Astrocyte of the hippocampus (primary cell): ENCODE data around the gene TRIM36.
A peak's percentile ranks its signal among the peaks of the same experiment; 100 is the strongest.

Experiments used
- DNase-seq: peaks from one replicate; pipeline ENCODE4 v3.0.0; 2011; ENCODE audit warnings: low read depth, low spot score

The TRIM36 gene, protein sequence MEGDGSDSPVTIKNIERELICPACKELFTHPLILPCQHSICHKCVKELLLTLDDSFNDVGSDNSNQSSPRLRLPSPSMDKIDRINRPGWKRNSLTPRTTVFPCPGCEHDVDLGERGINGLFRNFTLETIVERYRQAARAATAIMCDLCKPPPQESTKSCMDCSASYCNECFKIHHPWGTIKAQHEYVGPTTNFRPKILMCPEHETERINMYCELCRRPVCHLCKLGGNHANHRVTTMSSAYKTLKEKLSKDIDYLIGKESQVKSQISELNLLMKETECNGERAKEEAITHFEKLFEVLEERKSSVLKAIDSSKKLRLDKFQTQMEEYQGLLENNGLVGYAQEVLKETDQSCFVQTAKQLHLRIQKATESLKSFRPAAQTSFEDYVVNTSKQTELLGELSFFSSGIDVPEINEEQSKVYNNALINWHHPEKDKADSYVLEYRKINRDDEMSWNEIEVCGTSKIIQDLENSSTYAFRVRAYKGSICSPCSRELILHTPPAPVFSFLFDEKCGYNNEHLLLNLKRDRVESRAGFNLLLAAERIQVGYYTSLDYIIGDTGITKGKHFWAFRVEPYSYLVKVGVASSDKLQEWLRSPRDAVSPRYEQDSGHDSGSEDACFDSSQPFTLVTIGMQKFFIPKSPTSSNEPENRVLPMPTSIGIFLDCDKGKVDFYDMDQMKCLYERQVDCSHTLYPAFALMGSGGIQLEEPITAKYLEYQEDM

DNA sequence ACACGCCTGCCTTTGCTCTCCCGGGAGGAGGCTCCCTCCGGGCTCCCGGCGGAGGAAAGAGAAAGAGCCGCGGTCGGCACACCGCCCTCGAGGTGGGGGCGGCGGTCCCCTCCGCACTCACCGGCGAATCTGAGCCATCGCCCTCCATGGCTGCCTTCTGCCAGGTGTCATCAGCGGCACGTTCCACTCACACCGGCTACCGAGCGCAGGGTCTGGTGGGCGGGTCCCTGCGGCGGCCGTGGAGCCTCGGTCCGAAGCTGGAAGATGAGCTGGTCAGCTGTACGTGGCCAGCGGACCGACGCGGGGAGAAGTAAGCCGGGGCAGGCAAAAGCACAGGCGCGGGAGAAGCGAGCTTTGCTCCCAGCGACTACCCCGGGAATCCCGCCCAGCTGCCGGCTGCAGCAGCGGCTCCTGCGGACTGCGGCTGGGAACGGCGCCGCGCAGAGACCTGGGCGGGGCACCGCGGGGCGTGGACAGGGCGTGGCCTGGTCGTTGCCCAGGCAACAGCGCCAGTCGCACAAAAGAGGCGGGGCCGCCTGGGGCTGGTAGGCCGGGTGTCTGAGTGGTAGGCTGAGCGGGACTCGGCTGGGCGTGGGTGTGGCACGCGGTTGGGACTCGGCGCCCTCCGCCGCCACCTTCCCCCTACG is at the start of gene TRIM36:
TSS of gene TRIM36 (minus strand) at position 422 of the 647 bp plus-strand sequence. CDS start at position 148, 274 bp downstream.
- DNase-seq: peak; percentile 99

DNA sequence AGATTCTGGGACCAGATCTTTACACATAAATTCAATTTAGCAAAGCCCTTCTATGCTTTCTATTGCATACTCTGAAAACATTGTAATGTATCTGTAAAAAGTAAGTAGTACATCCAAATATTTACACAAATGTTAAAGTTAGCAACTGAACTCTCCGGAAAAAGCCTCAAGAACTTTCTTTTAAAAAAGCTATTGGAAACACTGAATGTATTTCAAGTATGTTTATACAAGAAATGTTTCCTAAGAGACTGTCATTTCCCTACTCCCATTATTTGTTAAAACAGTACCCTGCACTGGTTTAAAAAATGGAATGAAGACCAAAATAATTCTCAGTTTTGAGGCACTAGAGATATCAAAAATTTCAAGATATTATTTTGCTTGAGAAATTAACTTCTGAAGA is 44.8 kb upstream of the TRIM36 start:
- no peak for DNase-seq

DNA sequence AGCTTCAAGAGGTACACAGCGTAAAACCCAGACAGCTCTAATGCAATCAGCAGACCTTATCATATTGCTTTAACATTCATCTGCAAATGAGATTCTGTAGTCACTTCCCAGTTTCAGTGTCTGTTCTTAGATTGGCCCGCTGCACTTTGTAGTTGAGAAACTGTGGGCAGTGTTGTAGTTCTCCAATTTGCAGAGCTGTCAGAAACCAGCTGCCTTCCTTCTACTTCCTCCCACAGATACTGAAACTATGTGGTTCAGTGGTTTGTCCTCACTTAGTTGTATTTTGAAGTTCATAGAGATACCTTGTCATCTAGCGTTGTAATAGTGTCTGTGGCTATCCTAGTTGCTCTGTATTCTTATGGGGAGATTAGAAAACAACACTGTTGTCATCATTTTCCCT is 39.6 kb upstream of the TRIM36 start:
- DNase-seq: no peak

DNA sequence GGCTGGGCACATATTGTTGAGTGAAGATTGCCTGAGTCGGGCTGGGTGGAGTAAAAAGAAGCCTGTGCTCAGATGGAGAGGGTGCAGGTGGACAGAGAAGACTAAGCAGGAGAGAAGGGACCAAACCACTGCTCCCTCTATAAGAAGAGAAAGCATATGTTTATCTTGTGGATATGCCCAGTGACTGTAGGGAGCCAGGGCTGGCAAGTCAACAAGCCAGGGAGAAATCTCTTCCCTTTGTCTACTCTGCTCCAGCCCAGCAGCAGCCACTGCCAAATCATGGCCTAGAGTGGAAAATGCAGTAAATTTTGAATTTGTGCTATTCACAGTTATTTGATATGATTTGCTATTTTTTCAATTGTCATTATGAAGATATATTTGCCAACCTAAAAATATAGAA is 33.2 kb upstream of the TRIM36 start:
- DNase-seq: no peak

DNA sequence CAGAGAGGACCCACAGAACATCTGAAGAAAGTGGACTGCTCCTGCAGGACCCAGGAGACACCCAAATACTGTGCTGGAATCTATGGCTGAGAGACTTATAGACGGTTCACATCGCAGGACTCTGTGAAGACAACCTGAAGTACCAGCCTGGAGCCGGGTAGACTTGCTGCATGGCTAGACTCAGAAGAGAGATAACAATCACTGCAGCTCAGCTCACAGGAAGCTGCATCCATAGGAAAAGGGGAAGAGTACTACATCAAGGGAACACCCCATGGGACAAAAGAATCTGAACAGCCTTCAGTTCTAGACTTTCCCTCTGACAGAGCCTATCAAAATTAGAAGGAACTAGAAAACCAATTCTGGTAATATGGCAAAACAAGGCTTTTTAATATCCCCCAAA is 26.5 kb upstream of the TRIM36 start:
- no peak for DNase-seq

DNA sequence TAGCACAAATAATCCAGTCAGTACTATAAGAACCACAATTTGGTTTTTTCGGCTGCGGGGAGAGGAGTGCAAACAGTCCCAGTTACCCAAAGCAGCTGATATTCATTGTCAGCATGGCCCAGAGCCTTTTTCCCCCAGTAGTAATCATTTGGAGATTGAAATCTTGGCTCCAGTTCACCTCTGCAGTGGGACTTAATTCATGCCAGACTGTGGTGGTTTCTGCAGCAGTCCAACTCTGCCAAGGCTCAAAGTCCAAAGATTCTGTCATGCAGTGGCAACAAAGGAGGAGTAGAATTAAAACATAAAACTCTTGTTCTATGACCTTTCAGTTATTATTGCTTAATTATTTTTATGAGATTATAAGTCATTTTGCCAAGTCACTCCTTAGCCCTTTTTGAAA is 25.0 kb upstream of the TRIM36 start:
- DNase-seq: peak; percentile 84

DNA sequence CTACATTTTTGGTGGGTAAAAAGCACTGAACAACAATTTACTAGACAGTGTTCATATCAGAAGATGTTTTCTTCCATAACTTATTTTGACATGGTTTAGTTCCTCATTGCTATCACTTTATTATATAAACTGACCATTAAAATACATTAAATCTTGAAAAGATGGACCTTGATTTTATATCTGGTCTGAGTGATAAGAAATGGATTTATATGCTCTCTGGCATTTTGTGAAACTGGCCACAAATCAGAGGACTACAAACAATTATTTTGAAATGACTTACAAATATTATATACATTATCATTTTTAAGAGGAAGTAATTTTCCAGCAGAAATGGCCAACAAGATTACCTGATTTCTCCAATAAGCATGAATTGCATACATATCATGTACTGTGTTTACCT is 23.6 kb upstream of the TRIM36 start:
- DNase-seq: no peak

DNA sequence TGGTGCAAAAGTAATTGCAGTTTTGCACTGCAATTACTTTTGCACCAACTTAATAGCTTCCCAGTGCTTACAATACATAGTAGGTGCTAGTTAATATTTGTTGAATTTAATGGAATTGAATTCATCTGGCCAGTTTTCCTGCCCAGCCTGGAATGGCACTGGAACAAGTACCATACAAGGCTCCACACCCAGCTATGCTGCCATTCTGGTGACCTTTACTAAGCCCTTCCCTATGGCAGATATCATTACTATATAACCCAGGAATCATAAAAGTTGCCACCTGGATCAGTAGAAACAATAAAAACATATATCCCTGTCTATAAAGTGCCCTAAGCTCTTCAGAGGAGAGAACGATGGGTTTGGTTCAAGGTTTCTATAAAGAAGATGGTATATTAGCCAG is 22.4 kb upstream of the TRIM36 start:
- DNase-seq: no peak

DNA sequence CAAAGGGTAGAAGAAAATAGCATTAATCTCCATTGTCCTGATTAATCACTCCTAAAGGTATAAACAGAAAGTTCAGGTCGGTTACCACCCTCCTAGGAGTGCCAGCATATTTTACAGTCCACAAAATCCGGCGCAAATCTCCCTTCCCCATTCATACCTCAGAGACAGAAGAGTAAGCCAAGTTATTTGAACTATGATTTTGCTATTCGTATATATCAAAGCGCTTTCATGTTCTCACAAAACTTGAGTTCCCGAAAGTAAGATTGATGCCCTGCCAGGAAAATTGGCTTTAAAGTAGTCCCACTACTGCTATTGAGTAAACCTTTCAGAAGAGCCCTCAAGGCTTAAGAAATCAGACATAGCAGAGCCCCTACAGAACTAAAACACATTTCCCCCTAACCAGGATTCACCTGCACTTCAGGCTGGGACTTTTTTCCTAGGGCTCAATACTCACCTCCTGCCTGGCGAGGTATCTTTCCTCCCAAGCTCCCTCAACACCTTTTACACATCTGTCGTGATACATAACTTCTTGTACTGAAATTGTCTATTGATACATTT is 21.8 kb upstream of the TRIM36 start:
- DNase-seq: no peak

DNA sequence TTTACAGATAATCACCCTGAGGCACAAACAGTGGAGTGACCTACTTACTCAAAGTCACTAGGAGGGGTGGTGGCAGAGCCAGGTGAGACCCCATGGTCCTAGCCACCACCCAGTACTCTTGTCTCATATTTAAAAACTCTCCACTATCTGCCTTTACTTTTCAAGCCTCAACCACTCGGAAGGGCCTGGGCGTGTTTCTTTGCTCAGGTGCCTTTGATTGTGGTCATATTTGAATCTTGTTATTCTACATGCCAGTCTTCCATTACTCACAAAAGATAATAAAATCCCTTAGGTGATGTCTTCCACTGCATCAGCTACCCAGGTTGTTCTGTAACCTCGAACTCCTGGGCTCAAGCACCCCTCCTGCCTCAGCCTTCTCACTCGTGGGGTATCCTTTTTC is 20.7 kb upstream of the TRIM36 start:
- no peak for DNase-seq

DNA sequence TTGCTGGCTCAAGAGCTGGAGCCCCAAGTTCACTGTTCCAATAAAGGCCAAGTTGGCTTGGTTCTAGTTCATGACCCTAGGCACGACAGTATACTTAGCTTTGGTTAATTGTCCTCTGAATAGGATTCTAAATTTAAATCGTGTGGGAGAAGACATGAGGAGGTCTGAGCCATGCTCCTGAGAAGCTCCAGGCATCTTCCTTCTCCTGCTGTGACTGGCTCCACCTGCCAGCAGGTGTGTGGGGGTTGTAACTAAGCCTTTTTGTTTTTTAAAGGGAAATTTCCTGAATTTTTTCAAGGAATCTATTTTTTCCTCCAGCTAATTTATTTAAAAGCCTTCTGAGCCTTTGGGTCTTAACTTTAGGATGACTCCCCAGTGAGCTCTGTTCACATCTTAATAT is 20.2 kb upstream of the TRIM36 start:
- no peak for DNase-seq

DNA sequence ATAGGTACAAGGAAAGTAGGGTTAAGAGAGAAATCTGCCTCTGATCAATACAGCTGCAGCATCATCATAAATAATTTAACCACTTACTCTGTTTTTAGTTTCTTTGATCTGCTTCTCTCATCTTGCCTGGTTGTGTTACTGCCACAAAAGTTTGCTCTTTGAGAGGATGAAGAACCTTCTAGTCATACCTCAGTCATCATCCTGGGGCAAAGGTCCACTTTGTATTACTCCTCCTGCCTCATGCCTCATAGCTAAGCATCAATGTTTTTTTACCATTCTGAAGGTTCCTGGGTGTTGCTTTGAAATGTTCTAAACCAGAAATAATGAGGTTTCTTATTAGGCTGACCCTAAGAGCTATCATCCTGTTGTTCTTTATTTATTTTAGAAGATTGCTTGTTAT is 17.1 kb upstream of the TRIM36 start:
- DNase-seq: no peak

DNA sequence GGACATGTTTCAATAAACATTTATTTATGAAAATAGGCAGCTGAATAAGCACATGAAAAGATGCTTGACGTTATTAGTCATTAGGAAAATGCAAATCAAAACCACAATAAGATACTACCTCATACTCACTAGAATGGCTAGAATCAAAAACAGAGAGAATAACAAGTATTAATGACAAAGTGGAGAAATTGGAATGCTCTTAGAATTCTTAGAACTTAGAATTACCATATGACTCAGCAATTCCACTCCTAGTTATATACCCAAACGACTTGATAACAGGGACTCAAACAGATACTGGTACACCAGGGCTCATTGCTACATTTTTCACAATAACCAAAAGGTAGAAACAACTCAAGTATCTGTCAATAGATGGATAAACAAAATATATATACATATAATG is 15.1 kb upstream of the TRIM36 start:
- DNase-seq: peak; percentile 50

DNA sequence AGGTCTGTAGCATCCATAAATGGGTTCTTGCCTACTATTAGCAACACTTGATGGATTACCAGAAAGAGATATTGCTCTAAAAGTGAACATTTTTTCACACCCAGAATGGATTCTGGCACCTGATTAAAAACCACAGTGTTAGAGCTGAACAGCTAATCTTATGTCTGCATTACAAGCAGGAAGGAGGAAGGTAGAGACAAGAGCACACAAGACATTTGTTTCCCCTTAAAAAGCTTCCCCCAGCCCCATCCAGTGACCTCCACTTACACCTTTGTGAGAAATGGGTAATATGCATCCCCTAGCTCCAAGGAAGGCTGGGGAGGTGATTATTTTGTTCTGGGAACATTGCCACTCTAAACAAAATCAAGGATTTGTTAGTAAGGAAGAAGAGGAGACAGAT is 12.0 kb upstream of the TRIM36 start:
- no peak for DNase-seq

DNA sequence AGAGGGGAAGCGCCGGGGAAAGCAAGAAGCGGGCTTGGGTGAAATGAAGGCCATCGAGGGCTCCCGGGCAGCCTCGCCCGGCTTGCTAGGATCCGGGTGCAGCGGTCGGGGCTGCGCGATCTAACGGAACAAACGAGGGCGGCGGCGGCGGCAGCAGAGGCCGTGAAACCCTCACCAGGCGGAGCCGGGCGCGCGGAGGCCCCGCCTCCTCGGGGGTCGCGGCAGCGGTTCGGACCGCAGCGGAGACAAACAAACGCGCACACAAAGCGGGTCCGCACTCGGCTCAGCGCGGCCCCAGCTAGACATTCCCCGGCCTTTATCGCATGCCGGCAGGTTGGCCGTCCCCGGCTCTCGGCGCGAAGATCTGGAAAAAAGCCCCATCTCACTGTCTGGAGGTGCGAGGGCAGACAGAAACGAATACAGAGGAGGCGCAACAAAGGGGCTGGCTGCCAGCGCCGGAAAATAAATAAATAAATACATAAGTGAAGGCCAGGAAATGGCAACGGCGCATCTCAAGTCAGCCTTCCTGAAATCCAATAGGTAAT is 10.5 kb upstream of the TRIM36 start:
- DNase-seq: peak; percentile 78

DNA sequence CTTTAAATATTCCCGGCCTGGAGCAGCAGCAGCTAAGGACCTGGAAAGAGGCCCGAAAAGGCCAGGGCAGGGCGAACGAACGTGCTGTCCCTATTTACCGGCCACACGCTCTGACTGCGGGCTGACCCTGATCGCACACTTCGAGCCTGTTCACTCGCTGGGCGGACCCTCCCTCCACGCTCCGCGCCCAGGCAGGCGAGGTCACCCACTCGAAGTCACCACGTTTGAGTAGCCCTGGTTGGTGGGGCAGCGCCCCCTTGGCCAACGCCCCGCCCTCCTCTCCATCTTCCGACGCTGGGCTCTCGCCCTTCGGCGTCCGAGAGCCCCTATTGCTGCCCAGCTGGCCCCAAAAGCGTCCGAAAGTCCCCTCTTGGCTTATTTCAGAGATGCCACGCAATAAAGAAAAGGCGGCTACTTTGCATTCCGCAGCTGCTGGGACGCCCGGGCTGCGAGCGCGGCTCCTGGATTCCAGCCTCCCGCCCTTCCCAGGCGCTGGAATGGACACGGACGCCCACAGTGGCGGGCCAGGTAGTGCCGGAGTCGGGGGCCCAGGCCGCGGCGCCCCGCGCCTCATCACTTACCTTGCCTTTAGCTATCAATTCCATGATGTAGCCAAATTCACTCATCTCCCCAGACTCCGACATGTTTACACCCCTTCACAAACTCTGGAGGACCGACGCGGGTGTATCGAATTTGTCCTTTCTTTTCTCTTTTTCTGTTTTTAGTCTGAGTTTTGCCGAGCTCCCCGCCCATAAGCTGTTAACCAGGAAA is 9.9 kb upstream of the TRIM36 start:
- DNase-seq: peak; percentile 68

DNA sequence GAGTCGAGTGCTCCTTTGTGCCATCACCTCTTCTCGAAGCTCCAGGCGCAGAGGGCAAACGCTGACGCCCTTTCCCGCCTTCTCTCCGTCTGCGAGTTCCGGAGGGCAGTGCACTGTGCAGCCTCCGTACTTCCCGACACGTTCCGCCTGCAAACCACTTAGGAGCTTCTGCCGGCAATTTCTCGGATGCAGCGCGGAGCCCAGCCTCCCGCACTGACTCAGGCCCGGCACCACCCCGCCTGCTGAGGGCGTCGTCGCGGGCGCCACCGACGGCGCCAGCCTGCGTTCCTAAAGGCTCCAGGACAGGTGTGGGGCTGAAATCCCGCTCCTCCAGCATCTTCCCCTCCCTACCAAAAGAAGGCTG is 9.3 kb upstream of the TRIM36 start:
- DNase-seq: no peak

DNA sequence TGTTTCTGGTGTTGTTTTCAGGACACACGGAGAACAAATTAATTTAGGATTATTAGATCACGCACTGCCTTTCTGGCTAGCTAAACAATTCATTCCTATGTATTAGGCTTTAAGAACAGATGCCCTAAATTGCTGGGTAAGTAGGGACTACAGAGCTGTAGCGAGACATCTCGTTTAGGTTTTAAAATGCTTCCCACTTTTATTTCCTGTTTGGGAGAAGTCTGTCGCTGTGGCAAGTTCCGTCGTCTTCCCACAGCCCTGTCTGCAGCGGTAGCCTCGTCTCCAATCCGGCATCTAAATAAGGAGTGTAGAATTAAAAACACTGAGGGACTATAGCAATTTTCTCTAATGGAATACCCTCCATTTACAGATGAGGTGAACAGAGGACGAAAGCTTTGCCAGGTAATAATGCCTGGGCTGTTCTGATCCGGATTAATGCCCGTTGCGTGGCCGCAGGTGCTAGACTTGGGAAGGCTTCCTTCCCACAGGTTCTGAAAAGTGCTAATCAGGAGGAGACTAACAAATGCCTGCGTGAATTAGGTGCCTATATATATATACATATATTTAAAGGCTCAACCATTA is 1.3 kb upstream of the TRIM36 start:
- no peak for DNase-seq

DNA sequence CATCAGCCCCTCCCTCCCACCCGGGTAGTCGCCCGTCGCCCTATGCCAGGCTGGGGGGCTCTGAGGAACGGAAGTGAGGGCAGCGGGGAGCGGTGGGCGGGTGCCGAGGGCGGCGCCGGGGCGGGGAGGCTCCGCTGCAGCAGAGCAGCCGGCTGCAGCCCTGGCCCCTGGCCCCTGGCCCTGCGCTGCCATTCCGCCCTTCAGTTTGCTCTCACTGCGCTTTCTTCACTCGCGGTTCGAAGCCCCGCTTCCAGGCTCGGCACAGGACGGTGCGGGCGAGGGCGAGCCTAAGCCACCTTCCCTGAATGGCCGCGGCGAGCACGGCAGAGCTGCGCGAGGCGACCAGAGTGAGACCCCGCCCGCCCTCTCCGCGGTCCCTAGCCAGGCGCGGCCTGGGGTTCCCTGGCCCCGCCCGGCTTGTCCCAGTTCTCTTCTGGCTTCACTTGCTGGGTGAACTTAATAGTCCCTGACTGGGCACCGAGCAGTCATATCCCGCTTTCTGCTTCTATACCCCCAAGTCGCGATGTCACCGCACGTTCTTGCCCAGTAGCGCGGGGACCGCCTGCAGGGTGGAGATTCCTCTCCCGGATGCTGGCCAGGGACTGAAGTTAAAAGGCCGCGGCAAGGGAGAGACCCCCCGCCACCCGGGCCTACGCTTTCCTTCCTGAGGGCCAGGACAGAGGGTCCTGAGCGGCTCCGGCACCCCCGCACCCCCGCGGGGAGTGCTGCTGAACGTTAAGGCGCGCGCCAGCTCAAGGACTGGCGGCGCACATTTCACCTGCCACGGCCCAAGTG is 623 bp upstream of the TRIM36 start:
- no peak for DNase-seq

DNA sequence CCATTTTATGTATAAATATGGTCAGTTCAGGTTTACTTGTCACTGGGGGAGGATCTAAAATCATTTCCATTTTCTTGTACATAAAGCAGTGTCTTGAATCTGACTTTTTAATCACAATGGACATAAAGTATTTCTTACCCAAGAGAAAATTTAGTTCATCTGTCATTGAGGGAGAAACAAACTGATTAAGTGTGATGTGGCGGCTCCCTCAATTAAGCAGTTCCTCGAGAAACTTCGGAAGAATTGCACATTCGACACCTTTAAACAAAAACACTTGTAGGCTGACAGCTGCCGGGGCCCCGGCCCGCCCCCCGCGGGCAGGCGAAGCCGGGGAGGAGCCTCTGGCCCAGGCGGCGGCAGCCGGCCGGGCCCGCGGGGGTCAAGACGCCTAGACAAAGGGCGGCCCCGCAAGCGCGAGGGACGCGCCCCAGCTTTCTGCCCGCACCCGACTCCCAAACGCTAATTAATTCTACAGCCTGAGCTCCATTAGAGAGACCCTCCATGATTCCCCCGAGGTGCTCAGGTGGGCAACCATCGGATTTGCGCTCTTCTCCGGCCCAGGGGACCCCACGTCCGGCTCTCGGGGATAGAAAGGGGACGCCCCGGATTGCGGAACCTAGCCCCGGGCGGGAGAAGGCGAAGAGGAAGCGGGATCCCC is 750 bp downstream of the TRIM36 start:
- peak; percentile 59 for DNase-seq
